ENCODE results near the gene NDUFB4. TPM values are rescaled to one million over a fixed set of nuclear protein-coding genes. Genes with fewer than 3 reads are reported as not detected.
A peak's percentile ranks its signal among the peaks of the same experiment; 100 is the strongest.

The NDUFB4 gene
- total and polyA plus RNA-seq, 3 donors from 2014 or later: 113 to 279 (median 117) TPM

- intact Hi-C loops (cut with DNase I; ENCODE audit: low total_unique reads): no loop called here
- Histone ChIP-seq H3K27ac (no peak overlapping the region), H3K27me3 (no peaks in the 10 kb centered on the region), H3K4me3 (no peak overlapping the region), H3K36me3 (ENCODE audit: low read depth, missing control alignments) (no peaks in the 10 kb centered on the region), H3K9me3 (no peaks in the 10 kb centered on the region), H3K4me1 (no peaks in the 10 kb centered on the region)
- no peak for DNase-seq
- WGBS, 2 donors: 87 to 91% methylated on average over 3 of the region's 3 CpGs
- TF ChIP-seq, protein P1, sequence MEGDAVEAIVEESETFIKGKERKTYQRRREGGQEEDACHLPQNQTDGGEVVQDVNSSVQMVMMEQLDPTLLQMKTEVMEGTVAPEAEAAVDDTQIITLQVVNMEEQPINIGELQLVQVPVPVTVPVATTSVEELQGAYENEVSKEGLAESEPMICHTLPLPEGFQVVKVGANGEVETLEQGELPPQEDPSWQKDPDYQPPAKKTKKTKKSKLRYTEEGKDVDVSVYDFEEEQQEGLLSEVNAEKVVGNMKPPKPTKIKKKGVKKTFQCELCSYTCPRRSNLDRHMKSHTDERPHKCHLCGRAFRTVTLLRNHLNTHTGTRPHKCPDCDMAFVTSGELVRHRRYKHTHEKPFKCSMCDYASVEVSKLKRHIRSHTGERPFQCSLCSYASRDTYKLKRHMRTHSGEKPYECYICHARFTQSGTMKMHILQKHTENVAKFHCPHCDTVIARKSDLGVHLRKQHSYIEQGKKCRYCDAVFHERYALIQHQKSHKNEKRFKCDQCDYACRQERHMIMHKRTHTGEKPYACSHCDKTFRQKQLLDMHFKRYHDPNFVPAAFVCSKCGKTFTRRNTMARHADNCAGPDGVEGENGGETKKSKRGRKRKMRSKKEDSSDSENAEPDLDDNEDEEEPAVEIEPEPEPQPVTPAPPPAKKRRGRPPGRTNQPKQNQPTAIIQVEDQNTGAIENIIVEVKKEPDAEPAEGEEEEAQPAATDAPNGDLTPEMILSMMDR (IDR thresholded peaks at IDR 0.05): no peak
- no peak for TF ChIP-seq POLR2A (IDR thresholded peaks at IDR 0.05)
Observed at GRCh38 chr3:120622457-120622856, 26.3 kb downstream of the NDUFB4 start.

GRCh38 chr3:120622870-120623726 lies 27.0 kb downstream of the NDUFB4 start:
- H3K9me3 ChIP-seq: no peaks in the 10 kb centered on the region
- TF ChIP-seq POLR2A (IDR thresholded peaks at IDR 0.05): no peak
- TF ChIP-seq, protein P1 (IDR thresholded peaks at IDR 0.05): no peak
- H3K27ac ChIP-seq: no peak overlapping the region
- H3K4me3 ChIP-seq: no peak overlapping the region
- intact Hi-C loops (cut with DNase I; ENCODE audit: low total_unique reads): no loop called here
- 90% methylated on average over 12 of the region's 12 CpGs for WGBS, 2 donors
- peak; percentile 28 for DNase-seq
- H3K36me3 ChIP-seq (ENCODE audit: low read depth, missing control alignments): no peaks in the 10 kb centered on the region
- no peaks in the 10 kb centered on the region for H3K4me1 ChIP-seq
- H3K27me3 ChIP-seq: no peaks in the 10 kb centered on the region

DNA sequence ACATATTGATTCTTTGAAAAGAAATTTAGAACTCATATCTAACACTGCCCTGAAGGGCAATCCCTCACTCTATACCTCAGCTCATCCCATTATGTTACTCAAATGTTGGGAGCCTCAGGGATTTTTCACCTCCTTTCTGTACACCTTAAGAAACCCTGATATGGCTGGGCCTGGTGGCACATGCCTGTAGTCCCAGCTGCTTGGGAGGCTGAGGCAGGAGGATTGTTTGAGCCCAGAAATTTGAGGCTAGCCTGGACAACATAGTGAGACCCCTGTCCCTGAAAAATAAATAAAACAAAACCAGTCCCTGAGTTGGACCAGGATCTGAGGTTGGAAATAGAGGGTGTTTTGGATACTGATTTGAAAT lies 27.6 kb downstream of the NDUFB4 start:
- TF ChIP-seq, protein P1 (IDR thresholded peaks at IDR 0.05): no peak
- TF ChIP-seq POLR2A (IDR thresholded peaks at IDR 0.05): no peak
- H3K27ac ChIP-seq: no peak overlapping the region
- no peaks in the 10 kb centered on the region for H3K36me3 ChIP-seq (ENCODE audit: low read depth, missing control alignments)
- H3K4me1 ChIP-seq: no peaks in the 10 kb centered on the region
- no peak overlapping the region for H3K4me3 ChIP-seq
- H3K9me3 ChIP-seq: no peaks in the 10 kb centered on the region
- intact Hi-C loops (cut with DNase I; ENCODE audit: low total_unique reads): no loop called here
- no peaks in the 10 kb centered on the region for H3K27me3 ChIP-seq
- DNase-seq: no peak

DNA sequence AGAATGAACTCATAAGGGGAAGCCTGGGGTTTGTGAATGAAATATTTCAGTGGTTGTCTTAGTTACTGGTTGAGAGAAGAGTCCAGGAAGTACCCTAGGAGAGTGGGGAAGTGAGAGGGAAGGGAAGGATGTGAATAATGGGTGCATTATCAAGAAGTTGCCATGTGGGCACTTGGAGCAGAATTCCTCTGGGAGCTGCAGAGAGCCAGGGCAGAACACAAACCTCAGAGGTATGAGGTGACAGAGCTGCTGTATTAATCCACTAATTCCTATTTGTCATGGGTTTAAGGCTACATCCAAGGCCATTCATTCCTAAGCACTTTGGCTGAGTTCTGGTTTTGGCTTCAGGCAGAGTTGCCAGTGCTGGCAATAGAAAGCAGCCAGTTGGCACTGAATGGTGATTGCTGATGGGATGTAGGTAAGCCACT lies 29.0 kb downstream of the NDUFB4 start:
- no peak for DNase-seq
- no peak for TF ChIP-seq POLR2A (IDR thresholded peaks at IDR 0.05)
- TF ChIP-seq, protein P1 (IDR thresholded peaks at IDR 0.05): no peak
- Histone ChIP-seq H3K4me3 (no peak overlapping the region), H3K9me3 (no peaks in the 10 kb centered on the region), H3K27ac (no peak overlapping the region), H3K36me3 (ENCODE audit: low read depth, missing control alignments) (no peaks in the 10 kb centered on the region), H3K27me3 (no peaks in the 10 kb centered on the region), H3K4me1 (no peaks in the 10 kb centered on the region)
- intact Hi-C loops (cut with DNase I; ENCODE audit: low total_unique reads): no loop called here

DNA sequence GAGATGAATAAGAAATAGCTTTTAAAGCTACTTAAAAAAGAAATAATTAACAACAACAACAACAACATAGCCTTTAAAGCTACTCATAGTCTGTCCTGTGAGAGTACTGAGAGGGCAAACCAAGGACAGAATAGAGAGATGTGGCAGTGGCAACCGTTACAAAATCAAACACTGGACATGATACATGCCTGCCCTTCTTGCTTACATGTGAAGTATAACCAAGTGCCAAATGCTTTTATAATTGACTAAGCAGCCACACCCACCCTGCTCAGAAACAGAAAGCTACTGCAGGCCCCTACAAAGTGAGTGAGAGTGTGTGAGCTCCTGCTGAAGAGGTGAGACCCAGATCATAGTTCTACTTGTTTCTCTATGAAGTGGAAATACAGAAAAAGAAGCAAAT lies 38.4 kb downstream of the NDUFB4 start:
- Histone ChIP-seq H3K9me3 (no peaks in the 10 kb centered on the region), H3K27me3 (no peaks in the 10 kb centered on the region), H3K4me1 (no peaks in the 10 kb centered on the region), H3K4me3 (no peak overlapping the region), H3K27ac (no peak overlapping the region), H3K36me3 (ENCODE audit: low read depth, missing control alignments) (no peaks in the 10 kb centered on the region)
- intact Hi-C loops (cut with DNase I; ENCODE audit: low total_unique reads): no loop called here
- no peak for DNase-seq
- TF ChIP-seq, protein P1 (IDR thresholded peaks at IDR 0.05): no peak
- no peak for TF ChIP-seq POLR2A (IDR thresholded peaks at IDR 0.05)
- 0% methylated on average over 1 of the region's 1 CpG for WGBS, 2 donors
